Adrenal gland (tissue), 12 donors: Measurements from ENCODE around the gene THRA. TPM values are rescaled to one million over a fixed set of nuclear protein-coding genes. Genes with fewer than 3 reads are reported as not detected.

Experiments used
- DNase-seq, 7 donors: peaks; one replicate each; pipeline ENCODE4 v3.0.0-alpha.2; 2019 to 2020
- H3K27ac ChIP-seq, 5 donors: fragments of 200-600 bp; sonication (generic) in 4 of 5; 1 replicate in 3 of 5; 2 replicates in 2 of 5; pipeline versions ENCODE4 v1.5.1 to v1.8.0; 2016 to 2020; ENCODE audit warnings: mild to moderate bottlenecking in 1 of 5
- H3K27me3 ChIP-seq: fragments of 200-600 bp; 2 replicates; pipeline ENCODE4 v1.8.0; 2021
- H3K36me3 ChIP-seq, 2 donors: fragments of 200-600 bp; replicated peaks in 1 of 2; 1 replicate in 1 of 2; 2 replicates in 1 of 2; pipeline versions ENCODE4 v1.5.1 to v1.8.0; 2018 to 2022
- H3K4me1 ChIP-seq, 2 donors: fragments of 200-600 bp; replicated peaks in 1 of 2; 1 replicate in 1 of 2; 2 replicates in 1 of 2; pipeline versions ENCODE4 v1.5.1 to v1.8.0; 2018 to 2021
- H3K4me3 ChIP-seq, 4 donors: fragments of 200-600 bp; sonication (generic) in 3 of 4; one replicate each; pipeline ENCODE4 v1.5.1; 2016 to 2018
- H3K9me3 ChIP-seq, 3 donors: fragments of 200-600 bp; sonication (generic) in 1 of 3; replicated peaks in 1 of 3; 1 replicate in 2 of 3; 2 replicates in 1 of 3; pipeline versions ENCODE4 v1.5.1 to v1.8.0; 2016 to 2021
- CTCF ChIP-seq, 6 experiments: fragments of 450-650 bp in 4 of 6; fragments of 200-600 bp in 2 of 6; sonication (generic) in 1 of 6; IDR thresholded peaks; 1 replicate in 5 of 6; 2 replicates in 1 of 6; pipeline versions ENCODE4 v1.5.1 to v1.8.0; 2016 to 2021; ENCODE audit warnings: antibody characterized with exemption in 6 of 6, mild to moderate bottlenecking in 2 of 6, moderate library complexity in 1 of 6
- POLR2A ChIP-seq, 2 donors: fragments of 450-650 bp; IDR thresholded peaks; one replicate each; pipeline ENCODE4 v1.6.1; 2017; ENCODE audit warnings: antibody characterized with exemption in 2 of 2, mild to moderate bottlenecking in 2 of 2, moderate library complexity in 1 of 2
- WGBS, 4 donors: extraction: QIAGEN DNeasy Blood & Tissue Kit in 2 of 4; methylation state at CpG; one replicate each; pipeline versions ENCODE4 v1.1.5 to v1.1.7; 2013 to 2017; 5-methylcytosine and 5-hydroxymethylcytosine counted together
- intact Hi-C, 2 donors: fragments of 100-400 bp; cut with DNase I; formaldehyde crosslinking; loops; one replicate each; pipeline versions ENCODE4 v1.14.1 to v1.15.0; 2022 to 2023
- polyA plus RNA-seq, 3 donors: library from polyadenylated mRNA; stranded (reverse); fragments of 200-250 nt in 2 of 3; fragments of 350-450 nt in 1 of 3; fragmentation: Illumina TruSeq in 1 of 3; extraction: RNeasy Lipid Tissue Mini Kit (QIAGEN cat#74804) in 1 of 3; gene quantifications; one replicate each; pipeline ENCODE4 v1.2.3, GENCODE V29; 2013 to 2014
- total RNA-seq, 9 donors: library from RNA; depleted of rRNA in 4 of 9; stranded (reverse); fragments of >200 nt in 4 of 9; fragments of 120-200 nt in 1 of 9; fragmentation: NEBNext Ultra II Directional in 1 of 9; extraction: Animal tissue kit (Norgen Biotek cat#: 25700) in 1 of 9; gene quantifications; one replicate each; pipeline versions ENCODE4 v1.1.0 to v1.2.4, GENCODE V29; 2013 to 2023
- donor health status: healthy with polysubstance abuse.
- donor health status: Bipolar disorder and iron deficiency.
- donor health status: DM: yes; HTN: yes; CAD: no.
- donor health status: DM: no; HTN: no; CAD: no.
- donor health status: DM: no; HTN: no; CAD: no.
- donor health status: DM: yes; HTN: yes; CAD: no.

THRA gene
- total and polyA plus RNA-seq, 12 donors = 39.2 to 110 (median 65.8) TPM

- H3K9me3 ChIP-seq = no peaks in the 10 kb centered on the region
- peak in 5 of 7 donors; percentile 54 to 60 (median 56) for DNase-seq
- H3K4me1 ChIP-seq = peaks cover 80 to 96% of the 10 kb centered on the region in 2 donors
- 20 to 33% (median 31%) methylated on average over 9 to 14 of the region's 14 CpGs for WGBS, 4 donors
- H3K36me3 ChIP-seq = peaks cover 0 to 5% of the 10 kb centered on the region in 2 donors
- intact Hi-C loops = loop anchor here in 1 of 2 donors (10.0 kb wide), 2 partner anchors 55 to 95 kb away; partner anchors contain the start of gene CSF3
- H3K4me3 ChIP-seq = peak overlapping the region in 1 of 4 donors; percentile 30
- no peaks in the 10 kb centered on the region for H3K27me3 ChIP-seq
- TF ChIP-seq CTCF (IDR thresholded peaks at IDR 0.05) (peak in 3 of 6 experiments; percentile 21 to 41 (median 34)), POLR2A (IDR thresholded peaks at IDR 0.05) (no peak)
- H3K27ac ChIP-seq = peak overlapping the region; percentile 80 to 95 (median 90)
Measured at GRCh38 chr17:40069751-40070708, 7.3 kb downstream of the THRA start.

- Histone ChIP-seq H3K27me3 (no peaks in the 10 kb centered on the region), H3K36me3 (peaks cover 0 to 5% of the 10 kb centered on the region in 2 donors), H3K27ac (peak overlapping the region; percentile 80 to 95 (median 90)), H3K4me3 (peak overlapping the region in 1 of 4 donors; percentile 30), H3K4me1 (peaks cover 80 to 96% of the 10 kb centered on the region in 2 donors), H3K9me3 (no peaks in the 10 kb centered on the region)
- intact Hi-C loops = loop anchor here in 1 of 2 donors (10.0 kb wide), 1 partner anchor 56 kb away; the partner anchor contains the start of gene CSF3
- 17 to 22% (median 19%) methylated on average over 8 of the region's 8 CpGs for WGBS, 4 donors
- TF ChIP-seq CTCF (IDR thresholded peaks at IDR 0.05) = no peak
- no peak for TF ChIP-seq POLR2A (IDR thresholded peaks at IDR 0.05)
- DNase-seq = peak in 3 of 7 donors; percentile 51 to 53 (median 51)
Measured at GRCh38 chr17:40070709-40071312, 8.0 kb downstream of the THRA start.

GRCh38 chr17:40071313-40072039, 8.7 kb downstream of the THRA start:
- peak overlapping the region; percentile 80 to 95 (median 90) for H3K27ac ChIP-seq
- TF ChIP-seq POLR2A (IDR thresholded peaks at IDR 0.05) (peak in 1 of 2 donors; percentile 70), CTCF (IDR thresholded peaks at IDR 0.05) (no peak)

More at GRCh38 chr17:40071313-40072039, 8.7 kb downstream of the THRA start:
- DNase-seq = peak; percentile 80 to 91 (median 86)
- 28 to 46% (median 32%) methylated on average over 6 to 16 of the region's 16 CpGs for WGBS, 4 donors
- Histone ChIP-seq H3K36me3 (peaks cover 0 to 5% of the 10 kb centered on the region in 2 donors), H3K27me3 (no peaks in the 10 kb centered on the region), H3K4me1 (peaks cover 82 to 96% of the 10 kb centered on the region in 2 donors), H3K4me3 (peak overlapping the region in 2 of 4 donors; percentile 17 to 30), H3K9me3 (no peaks in the 10 kb centered on the region)
- intact Hi-C loops = loop anchor here in 1 of 2 donors (10.0 kb wide), 1 partner anchor 57 kb away; the partner anchor contains the start of gene CSF3
